Measurements from ENCODE around the gene CCNF.

- no peak for TF ChIP-seq CTCF (IDR thresholded peaks at IDR 0.05)
- TF ChIP-seq EZH2 (IDR thresholded peaks at IDR 0.05), result no peak
- no peak for TF ChIP-seq EZH2phosphoT487 (IDR thresholded peaks at IDR 0.05)
Measured at GRCh38 chr16:2507665-2508064, 78.4 kb downstream of the CCNF start.
